Activated CD8-positive, alpha-beta memory T cell treated with anti-CD3 and anti-CD28 coated beads for 36 hours (primary cell): ENCODE data around the gene ITIH2. TPM values are rescaled to one million over a fixed set of nuclear protein-coding genes. Genes with fewer than 3 reads are reported as not detected.
"Not testable (repeated sequence)": the region's sequence is repeated elsewhere in the genome, so short reads cannot be mapped to it uniquely, and the experiment has no call there.

Experiments used
- CTCF ChIA-PET: fragments of 350-600 bp; sonication (Branson Sonifier 250); formaldehyde crosslinking; loops from one replicate; lab custom pipeline; 2021; ENCODE audit warnings: antibody characterized with exemption; lab: Charles Lee
- POLR2A ChIA-PET: fragments of 350-600 bp; sonication (Branson Sonifier 250); formaldehyde crosslinking; loops from one replicate; lab custom pipeline; 2021; ENCODE audit warnings: antibody characterized with exemption; lab: Charles Lee
- total RNA-seq, 2 experiments: library from RNA; stranded (reverse); gene quantifications; one replicate each; pipeline ENCODE4 v1.2.3, GENCODE V29; 2021

Gene ITIH2
- total RNA-seq, 2 experiments from 2014 or later = not detected

DNA sequence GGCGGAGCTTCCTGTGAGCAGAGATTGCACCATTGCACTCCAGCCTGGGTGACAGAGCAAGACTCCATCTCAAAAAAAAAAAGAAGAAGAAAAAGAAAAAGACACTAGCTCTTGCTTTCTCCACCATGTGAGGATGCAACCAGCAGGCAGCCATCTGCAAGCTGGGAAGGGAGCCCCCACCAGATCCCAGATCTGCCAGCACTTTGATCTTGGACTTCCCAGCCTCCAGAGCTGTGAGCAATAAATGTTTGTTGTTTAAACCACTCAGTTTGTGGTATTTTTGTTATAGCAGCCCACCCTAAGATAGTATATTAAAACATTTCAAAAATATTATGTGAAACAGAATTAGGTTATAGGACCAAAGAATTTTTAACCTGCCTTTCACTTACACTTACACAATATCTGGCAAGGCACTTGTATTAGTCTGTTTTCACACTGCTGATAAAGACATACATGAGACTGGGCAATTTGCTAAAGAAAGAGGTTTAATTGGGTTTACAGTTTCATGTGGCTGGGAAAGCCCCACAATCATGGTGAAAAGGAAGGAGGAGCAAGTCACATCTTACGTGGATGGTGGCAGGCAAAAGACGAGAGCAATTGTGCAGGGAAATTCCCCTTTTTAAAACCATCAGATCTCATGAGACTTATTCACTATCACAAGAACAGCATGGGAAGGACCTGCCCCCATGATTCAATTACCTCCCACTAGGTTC is 12.1 kb upstream of the ITIH2 start:
- CTCF ChIA-PET, POLR2A ChIA-PET: not testable (repeated sequence)

DNA sequence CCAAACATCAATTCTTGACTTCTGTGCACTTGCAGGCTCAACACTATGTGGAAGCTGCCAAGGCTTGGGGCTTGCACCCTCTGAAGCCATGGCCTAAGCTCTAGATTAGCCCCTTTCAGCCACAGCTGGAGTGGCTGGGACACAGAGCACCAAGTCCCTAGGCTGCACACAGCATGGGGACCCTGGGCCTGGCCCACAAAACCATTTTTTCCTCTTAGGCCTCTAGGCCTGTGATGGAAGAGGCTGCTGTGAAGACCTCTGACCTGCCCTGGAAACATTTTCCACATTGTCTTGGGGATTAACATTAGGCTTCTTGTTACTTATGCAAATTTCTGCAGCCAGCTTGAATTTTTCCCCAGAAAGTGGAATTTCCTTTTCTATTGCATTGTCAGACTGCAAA is 10.7 kb upstream of the ITIH2 start:
- CTCF ChIA-PET, POLR2A ChIA-PET: not testable (repeated sequence)

DNA sequence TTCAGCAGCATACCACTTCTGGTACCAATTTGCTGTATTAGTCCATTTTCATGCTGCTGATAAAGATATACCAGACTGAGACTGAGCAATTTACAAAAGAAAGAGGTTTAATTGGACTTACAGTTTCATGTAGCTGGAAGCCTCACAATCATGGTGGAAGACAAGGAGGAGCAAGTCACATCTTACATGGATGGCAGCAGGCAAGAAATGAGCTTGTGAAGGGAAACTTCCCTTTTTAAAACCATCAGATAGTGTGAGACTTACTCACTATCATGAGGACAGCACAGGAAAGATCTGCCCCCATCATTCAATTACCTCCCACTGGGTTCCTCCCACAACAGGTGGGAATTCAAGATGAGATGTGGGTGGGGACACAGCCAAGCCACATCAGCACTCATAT is 9.9 kb upstream of the ITIH2 start:
- POLR2A ChIA-PET, CTCF ChIA-PET: not testable (repeated sequence)

DNA sequence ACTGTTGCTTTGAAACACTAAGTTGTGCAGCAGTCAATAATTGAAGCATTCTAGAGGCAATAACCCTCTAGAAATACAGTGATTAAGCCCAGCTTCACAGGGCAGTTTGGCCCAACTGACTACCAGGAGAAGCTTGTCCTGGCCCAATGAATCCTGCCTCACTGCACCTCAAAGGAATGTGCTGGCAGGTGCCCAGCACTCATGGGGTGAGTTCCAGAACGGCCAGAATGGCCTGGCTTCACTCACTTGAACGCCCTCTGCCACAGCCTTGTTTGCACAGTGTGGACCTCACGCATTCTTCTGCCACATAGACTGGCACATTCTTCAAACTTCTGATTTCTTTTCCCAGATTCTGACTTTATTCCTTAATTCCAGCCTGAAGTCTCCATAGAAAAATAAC is 6.6 kb upstream of the ITIH2 start:
- CTCF ChIA-PET = interaction anchor here (0.5 kb wide), 1 partner anchor 180 kb away, joined by 3 read pairs; no protein-coding TSS in a partner anchor

DNA sequence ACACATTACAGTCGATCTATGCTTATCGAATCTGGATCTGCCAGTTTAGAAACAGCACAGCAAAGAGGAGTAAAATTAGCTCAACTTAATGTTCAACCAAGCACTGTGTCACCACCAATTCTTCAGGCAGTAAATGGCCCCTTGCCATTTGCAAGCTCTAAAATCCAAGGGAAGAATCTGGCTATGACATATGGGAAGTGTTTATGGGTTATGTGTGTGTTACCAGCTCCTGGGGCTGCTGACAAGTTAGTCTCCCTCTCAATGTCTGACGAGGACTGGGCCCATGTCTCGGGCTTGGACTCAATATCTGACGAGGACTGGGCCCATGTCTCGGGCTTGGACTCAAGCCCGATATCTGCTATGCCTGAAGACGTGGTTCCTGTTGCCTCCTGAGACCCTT is 5.7 kb upstream of the ITIH2 start:
- POLR2A ChIA-PET = no interaction called here
- CTCF ChIA-PET = no interaction called here

More for the DNA sequence above, 6.6 kb upstream of the ITIH2 start:
- POLR2A ChIA-PET = no interaction called here

DNA sequence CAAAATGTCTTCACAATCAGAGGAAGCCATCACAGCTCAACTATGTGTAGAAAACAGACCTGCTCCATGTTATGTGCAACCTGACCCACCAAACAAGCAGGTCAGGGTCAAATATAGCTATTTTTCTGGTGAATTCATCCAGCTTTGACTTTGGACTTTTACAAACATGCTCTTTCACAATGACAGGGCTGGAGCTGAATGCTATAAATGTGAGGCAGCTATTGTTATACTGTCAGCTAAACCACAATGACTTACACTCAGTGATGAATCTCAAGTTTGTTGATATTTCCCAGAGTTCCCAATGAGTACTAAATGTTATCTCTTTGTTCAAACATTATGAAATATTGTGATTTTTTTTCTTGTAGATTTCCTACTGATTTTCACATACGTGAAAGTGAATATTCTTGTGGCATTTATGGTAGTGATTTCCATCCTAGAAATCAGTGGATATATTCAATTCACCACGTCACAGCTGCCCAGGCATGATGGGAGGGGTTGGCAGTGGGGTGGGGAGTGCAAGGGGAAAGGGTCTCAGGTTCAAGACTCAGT is 2.5 kb upstream of the ITIH2 start:
- CTCF ChIA-PET = no interaction called here
- POLR2A ChIA-PET = interaction anchor here (0.8 kb wide), 1 partner anchor 17 kb away, joined by 3 read pairs; no protein-coding TSS in a partner anchor

DNA sequence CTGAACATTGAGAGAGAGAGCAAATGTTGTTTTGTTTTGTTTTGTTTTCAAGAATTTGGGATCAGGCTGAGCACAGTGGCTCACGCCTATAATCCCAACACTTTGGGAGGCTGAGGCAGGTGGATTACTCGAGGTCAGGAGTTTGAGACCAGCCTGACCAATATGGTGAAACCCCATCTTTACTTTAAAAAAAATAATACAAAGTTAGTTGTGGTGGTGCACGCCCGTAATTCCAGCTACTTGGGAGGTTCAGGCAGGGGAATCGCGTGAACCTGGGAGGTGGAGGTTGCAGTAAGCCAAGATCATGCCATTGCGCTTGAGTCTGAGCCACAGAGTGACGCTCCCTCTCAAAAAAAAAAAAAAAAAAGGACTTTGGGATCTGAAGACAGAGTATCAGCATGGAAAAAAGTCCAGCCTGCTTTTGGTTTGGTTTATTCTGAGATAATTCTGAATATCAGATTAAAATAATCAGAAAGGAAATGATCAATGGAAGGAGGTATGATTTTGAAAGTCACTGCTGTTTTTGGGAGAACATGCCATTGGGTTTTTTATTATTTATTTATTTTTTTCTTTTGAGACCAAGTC is 1.9 kb upstream of the ITIH2 start:
- POLR2A ChIA-PET = no interaction called here
- CTCF ChIA-PET = no interaction called here

DNA sequence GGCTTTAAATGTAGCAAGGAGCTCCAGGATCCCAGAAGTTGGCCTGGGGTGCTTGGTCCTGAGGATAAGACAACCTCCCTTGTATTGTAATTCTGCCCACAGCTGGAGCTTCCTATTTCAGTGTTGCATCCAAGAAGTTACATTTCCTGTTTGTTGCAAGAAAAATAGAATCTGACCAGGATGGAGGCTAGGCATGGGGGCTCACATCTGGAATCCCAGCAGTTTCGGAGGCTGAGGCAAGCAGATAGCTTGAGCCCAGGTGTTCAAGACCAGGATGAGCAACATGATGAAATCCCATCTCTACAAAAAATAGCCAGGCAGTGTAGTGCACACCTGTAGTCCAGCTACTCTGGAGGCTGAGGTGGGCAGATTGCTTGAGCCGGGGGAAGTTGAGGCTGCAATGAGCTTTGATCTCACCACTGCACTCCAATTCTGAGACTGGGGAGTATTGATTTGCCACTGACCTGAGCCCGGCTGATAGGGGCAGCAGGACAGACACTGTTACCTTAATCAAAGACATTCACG is 766 bp upstream of the ITIH2 start:
- ChIA-PET POLR2A (no interaction called here), CTCF (no interaction called here)

DNA sequence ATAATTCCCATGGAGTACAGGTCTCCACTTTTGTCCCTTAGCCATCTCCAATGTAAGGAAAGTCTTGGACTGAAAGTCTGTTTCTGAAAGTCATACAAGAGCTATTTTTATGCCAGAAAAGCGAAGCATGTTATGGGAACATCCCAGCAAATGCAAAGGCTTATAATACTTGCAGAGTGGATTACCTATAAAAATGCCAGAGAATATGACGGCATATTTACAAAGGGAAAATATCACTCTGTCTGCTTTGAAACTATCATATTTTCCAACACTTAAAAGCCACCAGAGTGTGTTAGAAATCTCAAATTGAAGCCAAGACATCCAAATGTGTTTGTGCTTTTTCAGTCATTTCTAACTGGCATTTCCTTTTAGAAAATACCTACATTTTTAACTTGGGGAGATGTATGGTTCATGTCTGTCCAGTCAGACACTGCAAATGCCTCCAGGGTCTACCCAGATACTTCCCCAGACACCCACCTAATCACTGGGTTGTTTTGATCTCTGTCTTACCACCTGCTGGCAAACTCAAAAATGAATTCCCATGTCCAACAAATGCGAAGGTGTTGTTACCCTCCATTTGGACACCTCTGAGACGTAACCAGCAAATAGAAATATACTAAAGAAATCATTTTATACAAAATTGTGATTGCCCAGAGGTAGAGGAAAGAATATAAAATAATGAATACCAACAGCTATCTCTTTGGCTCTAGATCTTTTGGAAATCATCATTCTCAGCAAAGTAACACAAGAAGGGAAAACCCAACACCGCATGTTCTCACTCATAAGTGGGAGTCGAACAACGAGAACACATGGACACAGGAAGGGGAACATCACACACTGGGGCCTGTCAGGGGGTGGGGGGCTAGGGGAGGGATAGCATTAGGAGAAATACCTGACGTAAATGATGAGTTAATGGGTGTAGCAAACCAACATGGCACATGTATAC is 1.2 kb downstream of the ITIH2 start:
- CTCF ChIA-PET = no interaction called here
- POLR2A ChIA-PET = no interaction called here

DNA sequence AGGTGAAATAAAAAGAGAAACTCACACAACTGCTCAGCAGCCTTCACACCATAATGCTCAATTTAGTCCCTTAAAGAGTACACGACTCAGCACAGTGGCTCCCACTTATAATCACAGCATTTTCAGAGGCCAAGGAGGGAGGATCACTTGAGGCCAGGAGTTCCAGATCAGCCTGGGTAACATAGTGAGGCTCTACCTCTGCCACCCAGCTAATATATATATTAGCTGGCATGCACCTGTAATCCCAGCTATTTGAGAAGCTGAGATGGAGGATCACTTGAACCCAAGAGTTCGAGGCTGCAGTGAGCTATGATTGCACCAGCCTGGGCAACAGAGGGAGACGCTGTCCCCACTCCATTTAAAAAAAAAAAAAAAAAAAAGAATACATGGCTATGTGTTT is 2.2 kb downstream of the ITIH2 start:
- POLR2A ChIA-PET = no interaction called here
- CTCF ChIA-PET = no interaction called here

DNA sequence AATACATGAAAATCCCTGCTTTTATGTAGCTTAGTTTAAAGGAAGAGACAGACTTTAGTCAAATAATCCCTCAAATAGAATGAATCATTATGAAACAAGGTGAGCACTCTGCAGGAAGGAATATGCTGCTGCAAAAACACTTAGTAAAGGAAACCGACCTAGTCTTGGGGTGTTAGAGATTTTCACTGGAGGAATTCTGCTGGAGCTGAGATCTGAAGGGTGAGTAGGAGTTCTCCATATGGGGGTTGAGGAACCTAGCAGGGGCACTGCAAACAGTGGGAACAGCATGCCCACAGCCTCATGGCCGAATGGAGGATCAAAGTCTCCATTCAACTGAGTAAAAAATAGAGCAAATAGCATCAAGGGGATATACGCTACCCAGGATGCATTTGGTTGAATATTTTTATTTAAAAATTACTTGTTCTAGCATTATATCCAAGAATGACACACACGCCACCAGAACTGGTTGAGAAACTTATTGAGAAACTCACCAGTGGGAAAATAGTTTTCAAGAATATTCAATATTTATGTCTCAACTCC is 3.5 kb downstream of the ITIH2 start:
- ChIA-PET POLR2A (no interaction called here), CTCF (no interaction called here)

DNA sequence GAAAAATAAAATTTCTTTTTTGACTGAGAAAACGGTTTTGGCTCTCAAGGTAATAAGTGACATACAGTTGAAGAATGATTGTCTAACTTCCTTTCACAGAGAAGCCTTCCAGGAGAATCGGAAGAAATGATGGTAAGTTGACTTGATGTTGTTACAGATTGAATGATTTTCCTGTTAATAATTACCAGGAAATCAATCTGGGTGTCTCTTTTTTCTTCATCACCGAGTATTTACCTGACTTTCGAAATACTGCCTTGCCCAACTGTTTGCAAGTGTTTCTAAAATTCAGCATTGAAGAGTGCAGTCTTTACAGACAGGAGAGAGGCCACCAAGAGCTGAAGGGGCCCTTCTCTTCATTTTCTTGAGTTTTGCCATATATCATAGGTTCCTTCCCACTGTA is 4.0 kb downstream of the ITIH2 start:
- CTCF ChIA-PET = no interaction called here
- POLR2A ChIA-PET = no interaction called here

DNA sequence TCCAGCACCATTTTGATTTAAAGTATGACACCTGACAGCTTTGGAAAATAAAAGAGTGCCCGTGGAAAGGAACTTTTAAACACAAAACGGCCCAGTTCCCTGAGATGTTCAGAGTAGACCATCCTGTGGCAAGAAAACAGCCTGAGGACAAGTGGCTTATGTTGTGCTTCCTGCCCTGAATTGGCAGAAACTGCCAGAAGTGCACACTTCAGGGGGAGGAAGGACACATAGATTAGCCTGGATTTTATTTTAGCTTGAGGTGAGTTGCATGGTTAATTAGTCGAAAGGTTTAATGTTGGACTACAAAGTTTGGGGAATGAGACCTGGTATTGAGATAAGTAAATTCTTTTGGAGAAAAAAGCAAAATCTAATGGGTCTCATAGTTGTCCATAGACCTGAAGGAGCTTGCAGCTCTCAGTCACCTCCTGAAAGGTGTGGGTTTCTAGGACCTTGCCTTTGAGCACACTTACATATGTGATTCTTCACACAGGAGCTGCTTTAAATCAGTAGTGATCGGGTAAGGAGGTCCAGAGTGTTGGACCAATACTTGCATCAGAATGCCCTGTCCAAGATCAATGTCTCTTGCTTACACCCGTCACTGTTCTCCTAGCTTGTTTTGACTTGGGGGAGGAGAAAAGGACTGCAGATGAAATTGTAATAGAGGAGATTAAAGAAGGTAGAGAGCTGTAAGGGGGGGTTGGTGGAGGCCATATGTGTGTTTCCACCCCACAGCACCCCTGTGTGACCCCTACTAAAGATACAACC is 4.9 kb downstream of the ITIH2 start:
- POLR2A ChIA-PET = no interaction called here
- CTCF ChIA-PET = no interaction called here

DNA sequence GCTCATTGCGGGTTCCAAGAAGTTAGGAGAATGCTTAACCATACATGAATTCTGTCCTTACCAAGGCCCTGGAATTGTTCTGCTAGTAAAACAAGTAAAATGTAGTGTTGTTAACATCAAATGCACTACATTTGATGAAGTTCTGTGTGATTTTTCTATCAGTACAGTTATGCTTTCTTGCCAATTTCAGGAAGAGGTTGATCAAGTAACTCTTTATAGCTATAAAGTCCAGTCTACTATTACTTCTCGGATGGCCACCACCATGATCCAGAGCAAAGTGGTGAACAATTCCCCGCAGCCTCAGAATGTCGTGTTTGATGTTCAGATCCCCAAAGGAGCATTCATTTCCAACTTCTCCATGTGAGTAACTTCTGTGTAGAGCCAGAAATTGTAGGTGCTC is 5.7 kb downstream of the ITIH2 start:
- ChIA-PET POLR2A (no interaction called here), CTCF (no interaction called here)

DNA sequence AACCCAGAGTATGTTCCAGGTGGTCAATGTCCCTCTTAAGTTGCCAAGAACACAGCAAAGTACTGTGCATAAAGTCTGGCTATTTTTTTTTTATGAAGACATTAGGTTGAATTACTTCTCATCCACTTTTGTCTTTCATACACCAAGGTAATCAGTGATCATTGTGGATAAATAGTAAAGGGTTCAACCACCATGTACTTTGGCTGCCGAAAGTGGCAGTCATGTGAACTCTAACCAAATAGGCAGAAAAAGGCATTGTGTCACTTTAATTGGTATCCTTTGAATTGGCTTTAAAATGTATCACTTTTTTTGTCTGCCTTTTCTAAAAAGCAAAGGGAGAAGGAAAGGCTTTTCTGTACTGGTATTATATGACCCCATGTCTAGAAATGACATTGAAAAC is 7.3 kb downstream of the ITIH2 start:
- POLR2A ChIA-PET = no interaction called here
- CTCF ChIA-PET = no interaction called here

DNA sequence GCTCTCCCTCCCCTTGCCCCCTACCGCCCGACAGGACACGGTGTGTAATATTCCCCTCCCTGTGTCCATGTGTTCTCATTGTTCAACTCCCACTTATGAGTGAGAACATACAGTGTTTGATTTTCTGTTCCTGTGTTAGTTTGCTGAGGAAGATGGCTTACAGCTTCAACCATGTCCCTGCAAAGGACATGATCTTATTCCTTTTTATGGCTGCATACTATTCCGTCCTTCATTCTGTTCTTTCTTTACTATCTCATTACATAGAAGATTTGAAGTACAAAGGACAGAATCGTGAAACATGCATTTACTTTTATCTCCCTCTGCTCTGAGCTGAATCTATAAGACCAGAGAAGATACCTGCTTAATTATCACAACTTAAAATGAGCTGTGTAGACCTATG is 8.0 kb downstream of the ITIH2 start:
- CTCF ChIA-PET = interaction anchor here (0.7 kb wide), 1 partner anchor 69 kb away, joined by 3 read pairs; no protein-coding TSS in a partner anchor
- POLR2A ChIA-PET = not testable (repeated sequence)

DNA sequence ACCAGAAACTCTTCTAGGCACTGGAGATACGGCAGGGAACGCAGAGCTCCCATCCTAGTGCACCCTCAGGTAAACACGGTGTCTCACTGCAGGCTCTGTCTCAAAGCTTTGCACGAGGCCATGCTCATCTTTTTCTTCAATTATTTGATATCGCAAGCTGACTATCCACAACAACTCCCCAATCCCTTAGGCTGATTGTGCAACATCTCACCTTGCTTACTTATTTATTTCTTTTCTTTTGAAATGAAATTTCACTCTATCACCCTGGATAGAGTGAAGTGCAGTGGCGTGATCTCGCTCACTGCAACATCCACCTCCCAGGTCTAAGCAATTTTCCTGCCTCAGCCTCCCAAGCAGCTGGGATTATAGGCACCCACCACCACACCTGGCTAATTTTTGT is 12.4 kb downstream of the ITIH2 start:
- CTCF ChIA-PET = no interaction called here
- POLR2A ChIA-PET = no interaction called here

DNA sequence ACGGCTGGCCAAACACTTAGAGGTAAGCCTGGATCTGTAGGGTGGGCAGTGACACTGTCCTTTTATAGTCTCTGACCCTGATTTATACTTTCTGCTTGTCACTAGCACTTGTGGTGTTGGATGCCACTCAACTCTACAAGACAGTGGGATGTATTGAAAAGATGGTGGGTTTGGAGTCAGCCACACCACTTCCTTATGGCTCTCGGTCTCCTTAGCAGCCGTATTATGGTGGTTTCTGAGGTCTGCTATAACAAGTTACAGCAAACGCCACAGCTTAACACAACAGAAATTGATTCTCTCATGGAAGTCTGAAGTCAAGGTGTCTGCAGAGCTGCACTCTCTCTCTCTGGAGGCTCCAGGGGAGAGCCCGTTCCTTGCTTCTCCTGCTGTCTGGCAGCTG is 14.7 kb downstream of the ITIH2 start:
- POLR2A ChIA-PET = interaction anchor here (0.6 kb wide), 1 partner anchor 17 kb away, joined by 3 read pairs; no protein-coding TSS in a partner anchor
- CTCF ChIA-PET = no interaction called here

DNA sequence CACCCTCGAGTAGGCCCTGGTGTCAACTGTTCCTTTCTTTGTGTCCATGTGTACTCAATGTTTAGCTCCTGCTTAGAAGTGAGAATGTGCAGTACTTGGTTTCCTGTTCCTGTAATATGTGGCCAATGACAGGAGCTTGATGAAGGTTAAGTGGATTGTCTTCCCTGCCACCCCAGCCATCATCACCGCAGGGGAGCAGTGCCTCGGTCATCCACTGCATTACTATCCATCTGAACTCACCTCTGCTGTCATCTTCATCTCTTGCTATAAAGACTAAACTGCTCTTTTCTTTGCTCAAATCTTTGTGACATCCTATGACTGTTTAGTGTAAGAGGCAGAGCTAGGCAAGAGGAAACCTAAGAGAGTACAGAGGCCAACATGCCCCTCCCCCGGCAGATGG is 15.6 kb downstream of the ITIH2 start:
- POLR2A ChIA-PET = no interaction called here

More for the DNA sequence above, 15.6 kb downstream of the ITIH2 start:
- CTCF ChIA-PET = no interaction called here
